Activated T-cell treated with anti-CD3 and anti-CD28 coated beads, Interleukin-2, amount 50 U/mL, for 72 hours (primary cell): Measurements from ENCODE around the gene RGS5. TPM values are rescaled to one million over a fixed set of nuclear protein-coding genes. Genes with fewer than 3 reads are reported as not detected.

Experiments used
- ATAC-seq, 2 donors: fragments of 150-1000 bp; cut with Tn5 transposase; replicated peaks in 1 of 2; 2 replicates each; pipeline ENCODE4 v1.10.0; 2021; ENCODE audit warnings: moderate library complexity in 2 of 2, mild to moderate bottlenecking in 1 of 2
- DNase-seq, 2 donors: peaks; one replicate each; pipeline ENCODE4 v3.0.0; 2021 to 2022; ENCODE audit warnings: mixed read lengths in 1 of 2
- H3K27ac Mint-ChIP-seq: one replicate; pipeline ENCODE4 v1.8.0; 2022; ENCODE audit warnings: mild to moderate bottlenecking, moderate library complexity, mixed read lengths
- H3K27me3 Mint-ChIP-seq: one replicate; pipeline ENCODE4 v1.8.0; 2022; ENCODE audit warnings: low read depth, mixed read lengths
- H3K36me3 Mint-ChIP-seq, 2 donors: one replicate each; pipeline ENCODE4 v1.8.0; 2022; ENCODE audit warnings: mixed read lengths in 2 of 2, mild to moderate bottlenecking in 1 of 2; ENCODE audit not compliant: insufficient read depth in 2 of 2
- H3K4me1 Mint-ChIP-seq: one replicate; pipeline ENCODE4 v1.8.0; 2022; ENCODE audit warnings: low read depth, mixed read lengths
- H3K4me3 Mint-ChIP-seq, 2 donors: one replicate each; pipeline ENCODE4 v1.8.0; 2022; ENCODE audit warnings: mild to moderate bottlenecking in 2 of 2, mixed read lengths in 2 of 2, moderate library complexity in 2 of 2
- H3K9me3 Mint-ChIP-seq, 2 donors: one replicate each; pipeline ENCODE4 v1.8.0; 2022; ENCODE audit warnings: mixed read lengths in 2 of 2
- total RNA-seq, 2 donors: library from RNA; stranded (reverse); gene quantifications; one replicate each; pipeline ENCODE4 v1.2.3, GENCODE V29; 2022

Gene RGS5
- total RNA-seq, 2 donors from 2014 or later = 5.3 to 8.4 TPM

GRCh38 chr1:163119707-163120106 is 83.0 kb downstream of the RGS5 start:
- Mint-ChIP-seq H3K27me3 (peaks cover 23% of the 10 kb centered on the region), H3K4me3 (no peak overlapping the region), H3K9me3 (no peaks in the 10 kb centered on the region), H3K36me3 (no peaks in the 10 kb centered on the region), H3K4me1 (no peaks in the 10 kb centered on the region), H3K27ac (no peak overlapping the region)
- DNase-seq (no peak), ATAC-seq (no peak)

- no peak for ATAC-seq
- no peak overlapping the region for H3K27ac Mint-ChIP-seq
- H3K36me3 Mint-ChIP-seq = no peaks in the 10 kb centered on the region
- H3K4me3 Mint-ChIP-seq = no peak overlapping the region
- no peaks in the 10 kb centered on the region for H3K4me1 Mint-ChIP-seq
- peaks cover 8% of the 10 kb centered on the region for H3K27me3 Mint-ChIP-seq
- H3K9me3 Mint-ChIP-seq = no peaks in the 10 kb centered on the region
- DNase-seq = no peak
Observed at GRCh38 chr1:163115887-163116286, 86.8 kb downstream of the RGS5 start.

- ATAC-seq (no peak), DNase-seq (no peak)
- Mint-ChIP-seq H3K4me1 (no peaks in the 10 kb centered on the region), H3K36me3 (peaks cover 0 to 2% of the 10 kb centered on the region in 2 donors), H3K27ac (no peak overlapping the region), H3K27me3 (peaks cover 10% of the 10 kb centered on the region), H3K4me3 (no peak overlapping the region), H3K9me3 (peaks cover 2 to 8% of the 10 kb centered on the region in 2 donors)
Observed at GRCh38 chr1:163107655-163108054, 95.1 kb downstream of the RGS5 start.

GRCh38 chr1:163106364-163106987 is 96.2 kb downstream of the RGS5 start:
- ATAC-seq (no peak), DNase-seq (no peak)
- H3K4me1 Mint-ChIP-seq = no peaks in the 10 kb centered on the region
- no peak overlapping the region for H3K27ac Mint-ChIP-seq
- peaks cover 0 to 2% of the 10 kb centered on the region in 2 donors for H3K36me3 Mint-ChIP-seq
- peaks cover 10% of the 10 kb centered on the region for H3K27me3 Mint-ChIP-seq
- H3K9me3 Mint-ChIP-seq = peaks cover 2 to 8% of the 10 kb centered on the region in 2 donors
- no peak overlapping the region for H3K4me3 Mint-ChIP-seq

- Mint-ChIP-seq H3K9me3 (peaks cover 2% of the 10 kb centered on the region in 2 donors), H3K4me3 (no peak overlapping the region), H3K27ac (no peak overlapping the region), H3K4me1 (no peaks in the 10 kb centered on the region), H3K36me3 (no peaks in the 10 kb centered on the region), H3K27me3 (no peaks in the 10 kb centered on the region)
- DNase-seq (no peak), ATAC-seq (no peak)
Observed at GRCh38 chr1:163104385-163105099, 98.2 kb downstream of the RGS5 start.

GRCh38 chr1:163102590-163102989 is 100.1 kb downstream of the RGS5 start:
- Mint-ChIP-seq H3K27me3 (no peaks in the 10 kb centered on the region), H3K27ac (no peak overlapping the region), H3K9me3 (no peaks in the 10 kb centered on the region), H3K4me3 (no peak overlapping the region), H3K36me3 (no peaks in the 10 kb centered on the region), H3K4me1 (no peaks in the 10 kb centered on the region)
- DNase-seq (no peak), ATAC-seq (no peak)

GRCh38 chr1:163095213-163095612 is 107.5 kb downstream of the RGS5 start:
- no peaks in the 10 kb centered on the region for H3K9me3 Mint-ChIP-seq
- H3K36me3 Mint-ChIP-seq = no peaks in the 10 kb centered on the region
- no peaks in the 10 kb centered on the region for H3K4me1 Mint-ChIP-seq
- no peak overlapping the region for H3K4me3 Mint-ChIP-seq
- no peak overlapping the region for H3K27ac Mint-ChIP-seq
- no peaks in the 10 kb centered on the region for H3K27me3 Mint-ChIP-seq
- ATAC-seq (no peak), DNase-seq (no peak)

GRCh38 chr1:163094589-163094988 is 108.1 kb downstream of the RGS5 start:
- Mint-ChIP-seq H3K36me3 (no peaks in the 10 kb centered on the region), H3K4me3 (no peak overlapping the region), H3K27me3 (no peaks in the 10 kb centered on the region), H3K4me1 (no peaks in the 10 kb centered on the region), H3K9me3 (no peaks in the 10 kb centered on the region), H3K27ac (no peak overlapping the region)
- DNase-seq (no peak), ATAC-seq (no peak)

- Mint-ChIP-seq H3K36me3 (no peaks in the 10 kb centered on the region), H3K27me3 (no peaks in the 10 kb centered on the region), H3K27ac (no peak overlapping the region), H3K4me1 (no peaks in the 10 kb centered on the region), H3K4me3 (no peak overlapping the region), H3K9me3 (no peaks in the 10 kb centered on the region)
- DNase-seq = no peak
- no peak for ATAC-seq
Observed at GRCh38 chr1:163094182-163094581, 108.5 kb downstream of the RGS5 start.

GRCh38 chr1:163093579-163093978 is 109.1 kb downstream of the RGS5 start:
- H3K4me1 Mint-ChIP-seq = no peaks in the 10 kb centered on the region
- peaks cover 0 to 2% of the 10 kb centered on the region in 2 donors for H3K9me3 Mint-ChIP-seq
- no peak for ATAC-seq
- H3K27me3 Mint-ChIP-seq = no peaks in the 10 kb centered on the region
- no peak overlapping the region for H3K27ac Mint-ChIP-seq
- no peaks in the 10 kb centered on the region for H3K36me3 Mint-ChIP-seq
- DNase-seq = no peak
- no peak overlapping the region for H3K4me3 Mint-ChIP-seq

- no peak for ATAC-seq
- Mint-ChIP-seq H3K4me1 (no peaks in the 10 kb centered on the region), H3K27me3 (no peaks in the 10 kb centered on the region), H3K36me3 (no peaks in the 10 kb centered on the region), H3K9me3 (peaks cover 0 to 2% of the 10 kb centered on the region in 2 donors), H3K4me3 (no peak overlapping the region), H3K27ac (no peak overlapping the region)
- DNase-seq = no peak
Observed at GRCh38 chr1:163093169-163093568, 109.5 kb downstream of the RGS5 start.
